Measurements from ENCODE around the gene HS1BP3.

Gene HS1BP3

DNA sequence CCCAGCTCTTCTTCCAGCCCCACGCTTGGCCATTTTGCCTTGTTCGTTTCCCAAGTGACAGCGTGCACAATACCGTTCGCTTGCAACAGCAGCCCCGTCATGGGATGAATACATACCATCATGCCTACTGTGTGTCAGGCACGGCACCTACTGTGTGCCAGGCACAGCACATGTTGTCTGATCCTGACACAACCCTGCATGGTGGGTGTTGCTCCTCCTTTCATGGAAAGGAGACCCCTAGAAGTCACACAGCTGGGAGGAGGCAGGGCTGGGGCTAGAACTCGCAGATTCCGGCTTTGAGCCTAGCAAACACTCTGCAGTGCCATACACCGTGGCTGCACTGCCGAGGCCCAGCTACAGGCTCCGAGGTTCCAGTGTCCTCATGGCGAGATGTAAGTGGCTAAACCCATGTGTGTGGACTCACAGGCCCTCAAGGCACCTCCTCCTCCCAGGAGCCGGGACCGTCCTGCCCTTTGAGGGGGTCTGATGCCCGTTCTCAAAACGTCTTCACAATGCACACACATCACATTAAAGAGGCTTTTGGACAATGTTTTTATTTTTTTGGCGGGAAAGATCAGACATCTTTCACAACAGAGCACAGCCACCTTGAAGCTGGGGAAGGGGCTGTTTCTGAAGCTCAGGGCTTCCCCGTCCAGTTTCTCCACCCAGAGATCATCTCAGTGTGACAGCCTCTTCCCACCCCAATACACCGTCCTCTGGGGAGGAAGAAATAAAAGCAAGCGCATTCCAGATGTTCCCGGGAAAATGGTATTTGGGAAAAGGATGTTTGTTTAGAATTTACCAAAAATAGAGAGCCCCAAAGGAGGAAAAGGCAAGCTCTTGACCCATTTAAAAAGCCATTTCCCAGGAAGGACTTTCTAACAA, 64.9 kb downstream of the HS1BP3 start:
- TF ChIP-seq, protein P1, sequence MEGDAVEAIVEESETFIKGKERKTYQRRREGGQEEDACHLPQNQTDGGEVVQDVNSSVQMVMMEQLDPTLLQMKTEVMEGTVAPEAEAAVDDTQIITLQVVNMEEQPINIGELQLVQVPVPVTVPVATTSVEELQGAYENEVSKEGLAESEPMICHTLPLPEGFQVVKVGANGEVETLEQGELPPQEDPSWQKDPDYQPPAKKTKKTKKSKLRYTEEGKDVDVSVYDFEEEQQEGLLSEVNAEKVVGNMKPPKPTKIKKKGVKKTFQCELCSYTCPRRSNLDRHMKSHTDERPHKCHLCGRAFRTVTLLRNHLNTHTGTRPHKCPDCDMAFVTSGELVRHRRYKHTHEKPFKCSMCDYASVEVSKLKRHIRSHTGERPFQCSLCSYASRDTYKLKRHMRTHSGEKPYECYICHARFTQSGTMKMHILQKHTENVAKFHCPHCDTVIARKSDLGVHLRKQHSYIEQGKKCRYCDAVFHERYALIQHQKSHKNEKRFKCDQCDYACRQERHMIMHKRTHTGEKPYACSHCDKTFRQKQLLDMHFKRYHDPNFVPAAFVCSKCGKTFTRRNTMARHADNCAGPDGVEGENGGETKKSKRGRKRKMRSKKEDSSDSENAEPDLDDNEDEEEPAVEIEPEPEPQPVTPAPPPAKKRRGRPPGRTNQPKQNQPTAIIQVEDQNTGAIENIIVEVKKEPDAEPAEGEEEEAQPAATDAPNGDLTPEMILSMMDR (IDR thresholded peaks at IDR 0.05; ENCODE audit: borderline replicate concordance, insufficient read depth, low read depth, low read length) = no peak
- no peak overlapping the region for H3K4me3 ChIP-seq (ENCODE audit: low read depth, low read length)

DNA sequence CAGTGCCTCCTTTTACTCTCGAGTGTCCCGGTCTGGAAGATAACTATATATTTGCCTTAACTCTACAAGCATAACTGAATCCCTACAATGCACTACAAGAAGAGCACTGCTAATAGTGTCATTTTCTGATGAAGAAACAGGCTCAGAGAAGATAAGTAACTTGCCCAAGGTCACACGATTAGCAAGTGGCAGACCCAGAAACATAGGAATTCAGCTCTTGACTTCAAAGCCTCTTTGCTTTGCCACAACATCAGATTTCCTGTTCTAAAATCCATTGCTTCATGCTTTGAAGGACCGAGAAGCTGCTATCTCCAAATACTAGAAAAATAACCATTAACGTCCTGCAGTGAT, 65.6 kb downstream of the HS1BP3 start:
- TF ChIP-seq, protein P1 (IDR thresholded peaks at IDR 0.05; ENCODE audit: borderline replicate concordance, insufficient read depth, low read depth, low read length) = no peak
- H3K4me3 ChIP-seq (ENCODE audit: low read depth, low read length) = no peak overlapping the region

DNA sequence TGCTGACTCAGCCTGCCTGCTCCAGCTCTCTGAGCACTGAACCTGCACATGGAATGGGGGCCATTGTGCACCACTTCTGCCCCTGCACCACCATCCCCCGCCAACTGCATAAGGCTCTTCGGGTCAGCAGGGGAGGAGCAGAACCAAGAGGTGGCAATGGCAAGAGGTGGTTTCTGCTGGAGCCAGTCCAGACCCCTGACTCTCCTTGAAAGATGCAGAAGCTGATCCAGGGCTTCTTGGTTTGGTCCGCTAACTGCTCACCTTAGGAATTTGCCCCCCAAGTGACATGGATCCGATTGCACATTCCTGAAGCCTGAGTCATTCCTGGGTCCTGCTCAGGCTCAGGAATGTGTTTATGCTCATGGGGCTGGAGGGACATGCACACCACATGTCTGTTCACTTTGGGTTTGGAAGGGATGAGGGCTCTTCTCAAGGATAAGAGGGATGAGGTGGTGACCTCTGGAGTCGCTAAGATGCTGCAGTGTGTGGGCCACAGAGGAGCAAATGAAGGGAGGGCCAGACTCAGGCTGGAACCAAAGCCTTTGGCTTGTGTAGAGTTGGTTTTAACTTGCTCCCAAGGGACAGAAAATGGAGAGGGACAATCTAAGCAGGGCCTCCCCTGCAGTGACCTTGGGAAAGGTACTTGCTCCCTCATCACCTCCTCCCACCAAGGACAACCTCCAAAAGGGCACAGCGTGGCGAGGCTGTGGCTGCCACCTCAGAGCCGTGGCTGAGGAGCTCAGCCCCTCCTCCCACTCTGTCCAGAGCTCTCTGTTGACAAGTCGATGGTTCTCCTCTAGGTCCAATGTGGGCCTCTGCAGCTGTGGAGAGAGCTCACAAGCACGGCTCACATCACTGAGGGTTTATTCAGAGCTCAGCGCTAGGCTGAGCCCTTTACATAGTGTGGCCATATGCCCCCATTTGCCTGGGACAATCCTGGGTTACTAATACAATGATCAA, 66.2 kb downstream of the HS1BP3 start:
- no peak overlapping the region for H3K4me3 ChIP-seq (ENCODE audit: low read depth, low read length)
- TF ChIP-seq, protein P1 (IDR thresholded peaks at IDR 0.05; ENCODE audit: borderline replicate concordance, insufficient read depth, low read depth, low read length) = no peak

DNA sequence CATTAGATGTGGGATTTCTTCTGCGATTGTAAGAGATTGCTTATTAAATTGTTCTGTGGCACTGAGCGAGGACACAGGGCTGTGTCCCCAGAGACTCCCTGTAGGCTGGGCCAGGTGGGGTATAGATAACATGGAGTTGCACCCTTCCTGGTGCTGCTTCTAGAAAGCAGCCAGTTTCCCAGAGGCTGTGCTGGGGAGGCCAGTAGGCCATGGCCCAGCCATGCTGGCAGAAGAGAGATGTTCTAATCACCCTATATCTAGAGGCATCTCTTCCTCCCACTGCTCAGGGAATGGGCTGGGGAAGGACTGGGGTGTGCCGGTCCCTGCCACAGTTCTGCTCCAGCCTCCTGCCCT, 66.9 kb downstream of the HS1BP3 start:
- no peak overlapping the region for H3K4me3 ChIP-seq (ENCODE audit: low read depth, low read length)
- TF ChIP-seq, protein P1 (IDR thresholded peaks at IDR 0.05; ENCODE audit: borderline replicate concordance, insufficient read depth, low read depth, low read length) = no peak

DNA sequence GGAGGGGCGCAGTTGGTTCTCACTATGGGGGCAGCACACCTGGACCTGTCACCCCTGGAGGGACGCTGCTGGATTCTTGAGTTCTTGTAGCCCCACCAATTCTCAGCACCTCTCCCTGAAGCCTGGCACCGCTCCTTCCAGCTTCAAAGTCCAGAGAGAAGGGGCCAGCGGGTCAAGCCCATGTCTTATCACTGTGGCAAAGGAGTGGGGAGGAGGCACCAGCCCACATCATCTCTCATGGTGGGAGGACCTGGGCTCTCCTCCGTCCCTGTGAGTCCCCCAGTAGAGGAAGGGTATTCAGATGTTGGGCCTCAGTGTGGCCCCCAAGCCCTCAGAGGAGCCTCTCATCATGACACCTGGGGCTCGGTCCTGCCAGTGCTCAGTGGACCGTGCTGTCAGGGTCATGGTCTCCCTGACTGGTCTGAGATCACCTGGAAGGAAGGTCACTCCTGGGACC, 67.4 kb downstream of the HS1BP3 start:
- H3K4me3 ChIP-seq (ENCODE audit: low read depth, low read length) = no peak overlapping the region
- TF ChIP-seq, protein P1 (IDR thresholded peaks at IDR 0.05; ENCODE audit: borderline replicate concordance, insufficient read depth, low read depth, low read length) = no peak

DNA sequence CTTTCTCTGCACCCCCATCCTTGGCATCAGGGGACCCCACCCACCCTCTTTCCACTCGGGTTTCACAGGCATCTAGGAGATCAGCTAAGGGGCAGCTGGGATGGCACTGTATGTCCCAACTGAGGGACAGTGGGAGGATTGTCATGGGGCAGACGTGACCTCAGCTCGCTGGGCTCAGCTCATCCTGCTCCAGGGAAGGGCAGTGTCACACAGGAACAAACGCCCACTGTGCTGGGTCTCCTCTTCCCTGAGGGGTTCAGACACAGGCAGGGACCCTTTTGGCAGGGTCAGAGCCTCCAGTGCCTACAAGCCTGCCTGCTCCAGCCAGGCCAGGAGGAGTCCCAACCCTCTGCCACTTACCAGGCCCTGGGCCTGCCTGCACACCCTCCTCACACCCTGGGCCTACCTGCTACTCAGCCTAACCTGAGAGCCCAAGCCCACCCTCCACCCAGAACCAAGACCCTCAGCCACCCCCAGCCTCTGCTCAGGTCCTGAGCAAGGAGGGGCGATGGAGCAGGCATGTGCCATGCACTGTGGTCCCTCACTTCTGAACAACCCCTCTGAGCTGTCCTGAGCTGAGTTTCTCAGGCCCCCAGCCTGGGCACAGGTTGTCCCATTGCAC, 68.2 kb downstream of the HS1BP3 start:
- no peak overlapping the region for H3K4me3 ChIP-seq (ENCODE audit: low read depth, low read length)
- TF ChIP-seq, protein P1 (IDR thresholded peaks at IDR 0.05; ENCODE audit: borderline replicate concordance, insufficient read depth, low read depth, low read length) = no peak
